ENCODE data around the gene LSM12. TPM values are rescaled to one million over a fixed set of nuclear protein-coding genes. Genes with fewer than 3 reads are reported as not detected.

LSM12 gene
- total and polyA plus RNA-seq, 8 donors = 31.3 to 53.2 (median 37.2) TPM

GRCh38 chr17:44033861-44034408 is 32.5 kb downstream of the LSM12 start:
- ATAC-seq (no peak), DNase-seq (no peak)
- Histone ChIP-seq H3K27me3 (no peaks in the 10 kb centered on the region), H3K36me3 (peaks cover 0 to 73% of the 10 kb centered on the region in 2 donors), H3K9me3 (no peaks in the 10 kb centered on the region), H3K4me1 (no peaks in the 10 kb centered on the region), H3K4me3 (no peak overlapping the region), H3K27ac (no peak overlapping the region)
- intact Hi-C loops (cut with DNase I) = no loop called here
- no peak for TF ChIP-seq CTCF (IDR thresholded peaks at IDR 0.05)

GRCh38 chr17:44030482-44030881 is 36.0 kb downstream of the LSM12 start:
- Histone ChIP-seq H3K4me1 (no peaks in the 10 kb centered on the region), H3K36me3 (peaks cover 0 to 50% of the 10 kb centered on the region in 2 donors), H3K4me3 (no peak overlapping the region), H3K27ac (no peak overlapping the region), H3K9me3 (no peaks in the 10 kb centered on the region), H3K27me3 (no peaks in the 10 kb centered on the region)
- no peak for DNase-seq
- TF ChIP-seq CTCF (IDR thresholded peaks at IDR 0.05) = no peak
- intact Hi-C loops (cut with DNase I) = no loop called here
- no peak for ATAC-seq

GRCh38 chr17:44029736-44030135 is 36.7 kb downstream of the LSM12 start:
- H3K27ac ChIP-seq = no peak overlapping the region
- no peak for TF ChIP-seq CTCF (IDR thresholded peaks at IDR 0.05)
- ATAC-seq = no peak
- no peak overlapping the region for H3K4me3 ChIP-seq
- intact Hi-C loops (cut with DNase I) = no loop called here
- H3K4me1 ChIP-seq = no peaks in the 10 kb centered on the region
- no peak for DNase-seq
- H3K36me3 ChIP-seq = peaks cover 0 to 51% of the 10 kb centered on the region in 2 donors
- H3K9me3 ChIP-seq = no peaks in the 10 kb centered on the region
- no peaks in the 10 kb centered on the region for H3K27me3 ChIP-seq

- intact Hi-C loops (cut with DNase I) = no loop called here
- ATAC-seq = no peak
- H3K36me3 ChIP-seq = peaks cover 0 to 42% of the 10 kb centered on the region in 2 donors
Measured at GRCh38 chr17:44024853-44025252, 41.6 kb downstream of the LSM12 start.

GRCh38 chr17:44024271-44024663 is 42.2 kb downstream of the LSM12 start:
- TF ChIP-seq CTCF (IDR thresholded peaks at IDR 0.05) = no peak
- intact Hi-C loops (cut with DNase I) = no loop called here
- Histone ChIP-seq H3K4me1 (no peaks in the 10 kb centered on the region), H3K27me3 (no peaks in the 10 kb centered on the region), H3K4me3 (no peak overlapping the region), H3K9me3 (no peaks in the 10 kb centered on the region), H3K36me3 (peaks cover 0 to 43% of the 10 kb centered on the region in 2 donors), H3K27ac (no peak overlapping the region)
- DNase-seq (no peak), ATAC-seq (no peak)

More at GRCh38 chr17:44024853-44025252, 41.6 kb downstream of the LSM12 start:
- TF ChIP-seq CTCF (IDR thresholded peaks at IDR 0.05) = no peak
- H3K4me1 ChIP-seq = no peaks in the 10 kb centered on the region
- no peak for DNase-seq
- no peak overlapping the region for H3K27ac ChIP-seq
- H3K4me3 ChIP-seq = no peak overlapping the region
- no peaks in the 10 kb centered on the region for H3K9me3 ChIP-seq
- no peaks in the 10 kb centered on the region for H3K27me3 ChIP-seq

All from left lung (tissue), 10 donors.